DMS79 (cell line): ENCODE measurements around the gene ABHD15.

Source experiments
- DNase-seq: peaks from one replicate; lab custom pipeline; 2025; lab: John Stamatoyannopoulos, UW

ABHD15 gene

DNA sequence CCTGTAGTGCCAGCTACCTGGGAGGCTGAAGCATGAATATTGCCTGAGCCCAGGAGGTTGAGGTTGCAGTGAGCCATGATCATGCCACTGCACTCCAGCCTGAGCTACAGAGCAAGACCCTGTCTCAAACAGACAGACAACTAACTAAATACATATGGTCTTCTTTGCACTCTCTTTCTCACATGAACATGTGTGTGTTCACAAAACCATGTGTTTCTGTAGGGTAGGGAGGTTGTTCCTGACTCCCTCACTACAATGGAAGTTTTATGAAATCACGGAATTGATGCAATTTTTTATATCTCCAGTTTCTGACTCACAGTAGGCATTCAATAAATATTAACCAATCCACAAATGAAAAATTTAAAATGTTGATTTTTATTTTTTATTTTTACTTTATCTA is 48.5 kb downstream of the ABHD15 start:
- DNase-seq = no peak

DNA sequence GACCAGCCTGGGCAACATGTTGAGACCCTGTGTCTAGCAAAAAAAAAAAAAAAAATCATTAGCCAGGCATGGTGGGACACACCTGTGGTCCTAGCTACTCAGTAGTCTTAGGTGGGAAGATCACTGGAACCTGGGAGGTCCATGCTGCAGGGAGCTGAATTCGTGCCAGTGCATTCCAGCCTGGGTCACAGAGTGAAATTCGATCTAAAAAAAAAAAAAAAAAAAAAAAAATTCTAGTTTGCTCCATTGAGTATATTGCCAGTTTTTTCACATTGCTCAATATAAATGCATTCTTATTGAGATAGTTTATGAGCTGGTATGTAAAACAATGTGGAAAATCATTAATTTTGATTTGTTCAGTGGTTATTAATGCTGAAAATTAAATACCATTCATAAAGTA is 52.0 kb downstream of the ABHD15 start:
- DNase-seq = no peak

DNA sequence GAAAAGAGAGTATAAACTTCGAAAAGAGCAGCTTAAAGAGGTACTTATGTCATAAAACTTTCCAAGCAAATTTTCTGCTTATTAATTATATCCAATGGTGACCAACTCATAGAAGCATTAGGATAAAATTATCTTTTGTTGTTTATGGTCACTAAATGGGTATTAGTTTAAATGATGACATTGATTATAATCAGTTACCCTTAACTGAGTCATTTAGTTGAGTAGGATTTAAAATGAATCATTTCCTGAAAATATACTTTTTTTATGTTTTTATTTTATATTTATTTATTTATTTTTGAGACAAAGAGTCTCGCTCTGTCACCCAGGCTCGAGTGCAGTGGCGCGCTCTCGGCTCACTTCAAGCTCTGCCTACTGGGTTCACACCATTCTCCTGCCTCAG is 55.9 kb downstream of the ABHD15 start:
- no peak for DNase-seq
